HEK293 (cell line): ENCODE measurements around the gene TTC33.

Source experiments
- CTCF ChIA-PET: fragments of 350-600 bp; formaldehyde crosslinking; extraction: SDS; loops from one replicate; lab custom pipeline; 2021; ENCODE audit warnings: antibody characterized with exemption; lab: Yijun Ruan, JAX
- POLR2A ChIA-PET: fragments of 300-600 bp; formaldehyde crosslinking; extraction: SDS; loops from one replicate; lab custom pipeline; 2020; ENCODE audit warnings: antibody characterized with exemption, inconsistent platforms; lab: Yijun Ruan, JAX
- H3K27ac ChIP-seq: fragments of 200-500 bp; sonication (Bioruptor generic); 2 replicates; pipeline ENCODE4 v1.5.1; 2014; ENCODE audit warnings: low read depth, low read length, control low read depth, inconsistent platforms; ENCODE audit errors: extremely low read depth
- H3K36me3 ChIP-seq, 2 experiments: fragments of 200-500 bp in 1 of 2; sonication (Bioruptor generic) in 1 of 2; 1 replicate in 1 of 2; 2 replicates in 1 of 2; pipeline ENCODE4 v1.5.1; 2014 to 2017; ENCODE audit warnings: inconsistent platforms in 2 of 2, low read length in 2 of 2; ENCODE audit not compliant: control insufficient read depth in 2 of 2, insufficient read depth in 1 of 2
- H3K4me1 ChIP-seq: fragments of 200-500 bp; sonication (Bioruptor generic); 2 replicates; pipeline ENCODE4 v1.5.1; 2014; ENCODE audit warnings: mild to moderate bottlenecking, low read length, inconsistent platforms; ENCODE audit not compliant: control insufficient read depth, insufficient read depth
- H3K4me3 ChIP-seq: 2 replicates; pipeline ENCODE4 v1.5.1; 2011; ENCODE audit warnings: low read depth, mild to moderate bottlenecking, control low read depth, low read length, moderate library complexity
- H3K9me3 ChIP-seq: fragments of 200-500 bp; sonication (Bioruptor generic); 2 replicates; pipeline ENCODE4 v1.5.1; 2014; ENCODE audit warnings: low read depth, low read length, inconsistent platforms; ENCODE audit not compliant: control insufficient read depth, insufficient read depth
- BCL11B ChIP-seq: fragments of 450-650 bp; formaldehyde crosslinking; IDR thresholded peaks from 2 replicates; pipeline ENCODE4 v1.5.1; 2016; ENCODE audit warnings: low read depth, missing biosample characterization, missing genetic modification characterization
- CTCF ChIP-seq: fragments of 450-650 bp; formaldehyde crosslinking; IDR thresholded peaks from 2 replicates; pipeline ENCODE4 v1.5.1; 2016; ENCODE audit warnings: missing biosample characterization, missing genetic modification characterization
- GLI4 ChIP-seq: fragments of 450-650 bp; formaldehyde crosslinking; IDR thresholded peaks from 2 replicates; pipeline ENCODE4 v1.5.1; 2016; ENCODE audit warnings: missing biosample characterization, missing genetic modification characterization
- HIC1 ChIP-seq: fragments of 450-650 bp; formaldehyde crosslinking; IDR thresholded peaks from 2 replicates; pipeline ENCODE4 v1.5.1; 2016; ENCODE audit warnings: missing biosample characterization, missing genetic modification characterization
- INSM2 ChIP-seq: fragments of 450-650 bp; formaldehyde crosslinking; IDR thresholded peaks from 2 replicates; pipeline ENCODE4 v1.5.1; 2016; ENCODE audit warnings: missing biosample characterization, missing genetic modification characterization
- YY1 ChIP-seq: fragments of 450-650 bp; formaldehyde crosslinking; IDR thresholded peaks from 2 replicates; pipeline ENCODE4 v1.5.1; 2018; ENCODE audit warnings: missing biosample characterization, missing genetic modification characterization
- ZFHX2 ChIP-seq: fragments of 450-650 bp; formaldehyde crosslinking; conservative IDR thresholded peaks from 2 replicates; pipeline ENCODE4 v1.5.1; 2016; ENCODE audit warnings: missing biosample characterization, missing genetic modification characterization
- ZFP37 ChIP-seq: fragments of 450-650 bp; formaldehyde crosslinking; IDR thresholded peaks from 2 replicates; pipeline ENCODE4 v1.5.1; 2016; ENCODE audit warnings: missing biosample characterization, missing genetic modification characterization
- ZNF10 ChIP-seq: fragments of 450-650 bp; formaldehyde crosslinking; IDR thresholded peaks from 2 replicates; pipeline ENCODE4 v1.5.1; 2017; ENCODE audit warnings: missing biosample characterization, missing genetic modification characterization
- ZNF114 ChIP-seq: fragments of 450-650 bp; formaldehyde crosslinking; IDR thresholded peaks from 2 replicates; pipeline ENCODE4 v1.5.0; 2017; ENCODE audit warnings: missing biosample characterization, missing genetic modification characterization
- ZNF146 ChIP-seq: fragments of 450-650 bp; formaldehyde crosslinking; IDR thresholded peaks from 2 replicates; pipeline ENCODE4 v1.5.1; 2016; ENCODE audit warnings: missing biosample characterization, missing genetic modification characterization
- ZNF174 ChIP-seq: fragments of 450-650 bp; formaldehyde crosslinking; IDR thresholded peaks from 2 replicates; pipeline ENCODE4 v1.5.0; 2017; ENCODE audit warnings: missing biosample characterization, mild to moderate bottlenecking, missing genetic modification characterization
- ZNF24 ChIP-seq: fragments of 450-650 bp; formaldehyde crosslinking; IDR thresholded peaks from 2 replicates; pipeline ENCODE4 v1.5.1; 2016; ENCODE audit warnings: missing biosample characterization, missing genetic modification characterization
- ZNF274 ChIP-seq, 2 experiments: fragments of 200-500 bp in 1 of 2; fragments of 450-650 bp in 1 of 2; sonication (Bioruptor generic) in 1 of 2; formaldehyde crosslinking in 1 of 2; IDR thresholded peaks; 2 replicates each; pipeline versions ENCODE4 v1.5.1 to v1.6.1; 2014 to 2016; ENCODE audit warnings: borderline replicate concordance in 1 of 2, inconsistent platforms in 1 of 2, low read length in 1 of 2, missing biosample characterization in 1 of 2, missing genetic modification characterization in 1 of 2
- ZNF311 ChIP-seq: fragments of 450-650 bp; formaldehyde crosslinking; IDR thresholded peaks from 2 replicates; pipeline ENCODE4 v1.5.1; 2017; ENCODE audit warnings: missing biosample characterization, missing genetic modification characterization, borderline replicate concordance
- ZNF354C ChIP-seq: fragments of 450-650 bp; formaldehyde crosslinking; IDR thresholded peaks from 2 replicates; pipeline ENCODE4 v1.5.1; 2016; ENCODE audit warnings: missing biosample characterization, missing genetic modification characterization, low read depth, borderline replicate concordance
- ZNF391 ChIP-seq: fragments of 450-650 bp; formaldehyde crosslinking; IDR thresholded peaks from 2 replicates; pipeline ENCODE4 v1.5.1; 2016; ENCODE audit warnings: low read depth, missing biosample characterization, missing genetic modification characterization, borderline replicate concordance
- ZNF423 ChIP-seq: fragments of 450-650 bp; formaldehyde crosslinking; IDR thresholded peaks from 2 replicates; pipeline ENCODE4 v1.5.1; 2016; ENCODE audit warnings: missing biosample characterization, missing genetic modification characterization
- ZNF600 ChIP-seq: fragments of 450-650 bp; formaldehyde crosslinking; IDR thresholded peaks from 2 replicates; pipeline ENCODE4 v1.5.1; 2016; ENCODE audit warnings: missing biosample characterization, missing genetic modification characterization
- ZNF645 ChIP-seq: fragments of 450-650 bp; formaldehyde crosslinking; IDR thresholded peaks from 2 replicates; pipeline ENCODE4; 2016; ENCODE audit warnings: missing biosample characterization, missing genetic modification characterization
- ZNF654 ChIP-seq: fragments of 450-650 bp; formaldehyde crosslinking; IDR thresholded peaks from 2 replicates; pipeline ENCODE4 v1.5.1; 2016; ENCODE audit warnings: low read depth, missing biosample characterization, missing genetic modification characterization
- ZNF660 ChIP-seq: fragments of 450-650 bp; IDR thresholded peaks from 2 replicates; pipeline ENCODE4 v1.5.1; 2018; ENCODE audit warnings: missing biosample characterization, mild to moderate bottlenecking, missing genetic modification characterization
- ZXDB ChIP-seq: fragments of 450-650 bp; formaldehyde crosslinking; IDR thresholded peaks from 2 replicates; pipeline ENCODE4 v1.5.1; 2016; ENCODE audit warnings: missing biosample characterization, missing genetic modification characterization

The TTC33 gene

GRCh38 chr5:40689438-40689837 is 66.3 kb downstream of the TTC33 start (continued):
- peak; percentile 31; the same call in 1 of the 2 replicates for TF ChIP-seq HIC1 (tag by site-specific recombination)

DNA sequence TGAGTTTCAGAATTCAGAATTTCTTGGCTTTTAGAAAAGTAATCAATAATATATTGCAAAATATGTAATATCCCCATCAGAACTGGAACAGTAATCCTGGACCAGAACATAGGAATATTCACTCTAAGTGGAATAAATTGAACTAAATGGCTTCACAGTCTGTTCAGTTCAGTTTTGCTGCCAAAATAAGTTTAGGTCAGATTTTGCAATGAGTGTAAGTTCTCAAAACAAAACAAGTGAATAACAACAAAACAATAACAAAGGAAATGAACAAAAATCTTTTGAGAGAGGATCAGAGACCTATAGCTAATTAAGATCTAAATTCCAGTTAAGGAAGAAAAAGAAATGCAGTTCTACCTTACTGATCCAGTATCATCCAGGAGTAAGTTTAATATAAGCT is 66.8 kb downstream of the TTC33 start:
- Histone ChIP-seq H3K36me3 (peaks cover 0 to 11% of the 10 kb centered on the region in 2 experiments; a peak in 2 of 3 replicates), H3K4me3 (no peak overlapping the region), H3K4me1 (peaks cover 13% of the 10 kb centered on the region), H3K9me3 (no peaks in the 10 kb centered on the region), H3K27ac (no peak overlapping the region)
- POLR2A ChIA-PET: interaction anchor here (1.4 kb wide), 1 partner anchor 9 kb away, joined by 4 read pairs; the partner anchor contains the start of gene PTGER4
- CTCF ChIA-PET: interaction anchor here (0.5 to 2.9 kb wide), 25 partner anchors 9 to 1470 kb away, joined by 3 to 25 read pairs (median 3); partner anchors contain the start of gene PTGER4
- TF ChIP-seq ZNF423 (tag by site-specific recombination): no peak
- TF ChIP-seq ZNF174 (tag by site-specific recombination): no peak
- no peak for TF ChIP-seq ZNF311 (tag by site-specific recombination)
- no peak for TF ChIP-seq ZNF10 (tag by site-specific recombination)
- no peak for TF ChIP-seq ZNF645 (tag by site-specific recombination)
- no peak for TF ChIP-seq YY1 (tag by site-specific recombination)
- TF ChIP-seq GLI4 (tag by site-specific recombination): no peak
- TF ChIP-seq ZNF114 (tag by site-specific recombination): no peak
- no peak for TF ChIP-seq ZNF354C (tag by site-specific recombination)
- TF ChIP-seq ZXDB (tag by site-specific recombination): no peak
- TF ChIP-seq ZNF391: no peak
- no peak for TF ChIP-seq ZNF24

DNA sequence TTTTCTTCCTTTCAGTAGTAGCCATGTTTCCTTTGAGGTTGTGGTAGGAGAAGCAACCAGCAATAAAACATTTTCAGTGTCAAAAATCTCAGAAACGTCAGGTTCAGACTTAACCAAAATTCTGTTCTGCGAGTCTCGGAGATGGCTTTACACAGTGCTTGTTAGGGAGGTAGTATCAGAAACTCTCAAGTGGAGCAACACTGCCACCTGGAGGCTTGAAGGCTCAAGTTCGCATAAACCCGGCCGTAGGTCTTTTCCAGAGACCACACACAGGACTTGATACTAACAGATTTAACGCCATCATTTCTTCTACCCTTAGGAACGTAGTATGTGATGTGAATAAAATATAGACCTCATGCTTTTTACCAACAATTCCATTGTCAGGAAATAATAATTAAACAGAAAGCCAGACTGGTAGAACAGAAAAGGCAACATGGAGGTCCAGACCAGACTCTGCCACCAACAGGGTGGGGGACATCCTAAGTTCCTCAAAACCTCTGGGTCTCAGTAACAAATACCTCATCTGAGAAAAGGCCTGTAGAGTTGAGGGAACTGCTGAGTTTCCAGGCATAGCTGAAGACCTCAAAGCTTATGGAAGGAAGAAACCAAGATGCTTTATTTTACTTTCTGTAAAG is 67.5 kb downstream of the TTC33 start:
- TF ChIP-seq ZNF600: peak; percentile 73
- peak; percentile 85 for TF ChIP-seq CTCF
- TF ChIP-seq ZNF274 (IDR thresholded peaks at IDR 0.05; ENCODE audit: low read length): no peak
- no peak for TF ChIP-seq ZNF274 (tag by site-specific recombination; IDR thresholded peaks at IDR 0.05; ENCODE audit: borderline replicate concordance)
- no peak for TF ChIP-seq ZNF146 (tag by site-specific recombination)
- TF ChIP-seq ZFP37 (tag by site-specific recombination): 0 out of 2 replicates have a peak, but pooled peaks have one; percentile 38
- no peak for TF ChIP-seq BCL11B
- TF ChIP-seq ZNF654 (tag by site-specific recombination): peak; percentile 96
- no peak for TF ChIP-seq INSM2 (tag by site-specific recombination)
- TF ChIP-seq ZFHX2 (tag by site-specific recombination): no peak
- peak; percentile 69; the same call in 1 of the 2 replicates for TF ChIP-seq ZNF660 (tag by site-specific recombination)
- no peak overlapping the region for H3K4me3 ChIP-seq
- ChIA-PET CTCF (interaction anchor here (0.5 to 2.9 kb wide), 20 partner anchors 10 to 1469 kb away, joined by 3 to 25 read pairs (median 3); no protein-coding TSS in a partner anchor), POLR2A (no interaction called here)
- peaks cover 16% of the 10 kb centered on the region for H3K4me1 ChIP-seq
- peaks cover 0 to 11% of the 10 kb centered on the region in 2 experiments; a peak in 2 of 3 replicates for H3K36me3 ChIP-seq
- H3K9me3 ChIP-seq: no peaks in the 10 kb centered on the region
- H3K27ac ChIP-seq: no peak overlapping the region
